Loucy (cell line): ENCODE results near the gene BMP6.

ENCODE experiments used
- H2AFZ ChIP-seq: fragments of 200-600 bp; sonication (generic); 2 replicates; pipeline ENCODE4 v1.6.0; 2016; ENCODE audit warnings: antibody characterized with exemption, mild to moderate bottlenecking, low read length, moderate library complexity
- H3F3A ChIP-seq: fragments of 200-600 bp; 2 replicates; pipeline ENCODE4 v1.6.0; 2016; ENCODE audit warnings: antibody characterized with exemption, low read depth, mild to moderate bottlenecking
- H3K27me3 ChIP-seq: fragments of 200-600 bp; sonication (generic); 2 replicates; pipeline ENCODE4 v1.6.1; 2014; ENCODE audit warnings: low read length, mild to moderate bottlenecking; ENCODE audit not compliant: insufficient read depth, poor library complexity, severe bottlenecking
- H3K36me3 ChIP-seq: fragments of 200-600 bp; sonication (generic); 2 replicates; pipeline ENCODE4 v1.6.1; 2016; ENCODE audit warnings: low read length; ENCODE audit not compliant: insufficient read depth
- H3K4me1 ChIP-seq: fragments of 200-600 bp; sonication (generic); 2 replicates; pipeline ENCODE4 v1.5.1; 2014; ENCODE audit warnings: low read length, mild to moderate bottlenecking; ENCODE audit not compliant: insufficient read depth, poor library complexity, severe bottlenecking
- H3K4me2 ChIP-seq: fragments of 200-600 bp; sonication (generic); 2 replicates; pipeline ENCODE4 v1.6.0; 2014; ENCODE audit warnings: antibody characterized with exemption, low read length, low read depth, mild to moderate bottlenecking; ENCODE audit not compliant: poor library complexity, severe bottlenecking
- H3K4me3 ChIP-seq: fragments of 200-600 bp; sonication (generic); 2 replicates; pipeline ENCODE4 v1.5.1; 2014; ENCODE audit warnings: low read length, mild to moderate bottlenecking, mixed read lengths; ENCODE audit not compliant: poor library complexity, severe bottlenecking
- H3K79me2 ChIP-seq: fragments of 200-600 bp; sonication (generic); 2 replicates; pipeline ENCODE4 v1.6.1; 2014; ENCODE audit warnings: low read length; ENCODE audit not compliant: insufficient read depth
- H3K9ac ChIP-seq: fragments of 200-600 bp; sonication (generic); 2 replicates; pipeline ENCODE4 v1.6.0; 2014; ENCODE audit warnings: mild to moderate bottlenecking, low read depth, low read length, moderate library complexity; ENCODE audit not compliant: poor library complexity, severe bottlenecking
- H3K9me2 ChIP-seq: fragments of 200-600 bp; sonication (generic); replicated peaks from 2 replicates; pipeline ENCODE4 v1.6.1; 2016; ENCODE audit warnings: low read depth, low read length, mixed read lengths
- H3K9me3 ChIP-seq: fragments of 200-600 bp; sonication (generic); 2 replicates; pipeline ENCODE4 v1.6.1; 2014; ENCODE audit warnings: mild to moderate bottlenecking, antibody characterized with exemption, low read length, low read depth; ENCODE audit not compliant: insufficient read depth
- H4K20me1 ChIP-seq: fragments of 200-600 bp; sonication (generic); 2 replicates; pipeline ENCODE4 v1.6.0; 2014; ENCODE audit warnings: antibody characterized with exemption, low read length, mild to moderate bottlenecking; ENCODE audit not compliant: insufficient read depth, poor library complexity, severe bottlenecking
- EZH2phosphoT487 ChIP-seq: fragments of 200-600 bp; IDR thresholded peaks from 2 replicates; pipeline ENCODE4 v1.6.1; 2018; ENCODE audit warnings: antibody characterized with exemption, mild to moderate bottlenecking, moderate library complexity, borderline replicate concordance
- TF ChIP-seq, protein P1 (sequence below): fragments of 200-600 bp; sonication (generic); conservative IDR thresholded peaks from 2 replicates; pipeline ENCODE4 v1.5.1; 2014; ENCODE audit warnings: mild to moderate bottlenecking, antibody characterized with exemption, low read length

BMP6 gene

DNA sequence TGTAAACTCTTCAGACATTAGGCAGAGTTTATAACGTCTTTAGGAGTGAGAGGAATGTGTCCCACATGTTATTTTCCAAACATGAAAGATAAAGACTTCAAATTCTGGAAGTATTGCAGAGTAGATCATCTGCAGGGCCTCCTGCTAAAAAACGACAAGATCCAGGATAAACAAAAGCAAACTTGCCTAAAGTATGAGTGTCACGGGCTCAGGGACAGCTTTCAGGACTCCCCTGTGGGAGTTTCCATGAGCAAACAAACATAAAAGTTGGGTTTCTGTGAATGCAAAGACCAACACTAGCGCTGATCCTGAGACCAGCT, 107.8 kb downstream of the BMP6 start:
- Histone ChIP-seq H3K4me2 (no peak overlapping the region), H3K9me3 (no peaks in the 10 kb centered on the region), H3K79me2 (no peaks in the 10 kb centered on the region), H3K9me2 (no peaks in the 10 kb centered on the region), H3K9ac (no peak overlapping the region), H4K20me1 (no peaks in the 10 kb centered on the region), H2AFZ (no peak overlapping the region), H3K4me1 (no peaks in the 10 kb centered on the region), H3K4me3 (no peak overlapping the region), H3F3A (no peaks in the 10 kb centered on the region), H3K27me3 (no peaks in the 10 kb centered on the region), H3K36me3 (no peaks in the 10 kb centered on the region)
- TF ChIP-seq EZH2phosphoT487 = no peak
- TF ChIP-seq, protein P1, sequence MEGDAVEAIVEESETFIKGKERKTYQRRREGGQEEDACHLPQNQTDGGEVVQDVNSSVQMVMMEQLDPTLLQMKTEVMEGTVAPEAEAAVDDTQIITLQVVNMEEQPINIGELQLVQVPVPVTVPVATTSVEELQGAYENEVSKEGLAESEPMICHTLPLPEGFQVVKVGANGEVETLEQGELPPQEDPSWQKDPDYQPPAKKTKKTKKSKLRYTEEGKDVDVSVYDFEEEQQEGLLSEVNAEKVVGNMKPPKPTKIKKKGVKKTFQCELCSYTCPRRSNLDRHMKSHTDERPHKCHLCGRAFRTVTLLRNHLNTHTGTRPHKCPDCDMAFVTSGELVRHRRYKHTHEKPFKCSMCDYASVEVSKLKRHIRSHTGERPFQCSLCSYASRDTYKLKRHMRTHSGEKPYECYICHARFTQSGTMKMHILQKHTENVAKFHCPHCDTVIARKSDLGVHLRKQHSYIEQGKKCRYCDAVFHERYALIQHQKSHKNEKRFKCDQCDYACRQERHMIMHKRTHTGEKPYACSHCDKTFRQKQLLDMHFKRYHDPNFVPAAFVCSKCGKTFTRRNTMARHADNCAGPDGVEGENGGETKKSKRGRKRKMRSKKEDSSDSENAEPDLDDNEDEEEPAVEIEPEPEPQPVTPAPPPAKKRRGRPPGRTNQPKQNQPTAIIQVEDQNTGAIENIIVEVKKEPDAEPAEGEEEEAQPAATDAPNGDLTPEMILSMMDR = no peak

DNA sequence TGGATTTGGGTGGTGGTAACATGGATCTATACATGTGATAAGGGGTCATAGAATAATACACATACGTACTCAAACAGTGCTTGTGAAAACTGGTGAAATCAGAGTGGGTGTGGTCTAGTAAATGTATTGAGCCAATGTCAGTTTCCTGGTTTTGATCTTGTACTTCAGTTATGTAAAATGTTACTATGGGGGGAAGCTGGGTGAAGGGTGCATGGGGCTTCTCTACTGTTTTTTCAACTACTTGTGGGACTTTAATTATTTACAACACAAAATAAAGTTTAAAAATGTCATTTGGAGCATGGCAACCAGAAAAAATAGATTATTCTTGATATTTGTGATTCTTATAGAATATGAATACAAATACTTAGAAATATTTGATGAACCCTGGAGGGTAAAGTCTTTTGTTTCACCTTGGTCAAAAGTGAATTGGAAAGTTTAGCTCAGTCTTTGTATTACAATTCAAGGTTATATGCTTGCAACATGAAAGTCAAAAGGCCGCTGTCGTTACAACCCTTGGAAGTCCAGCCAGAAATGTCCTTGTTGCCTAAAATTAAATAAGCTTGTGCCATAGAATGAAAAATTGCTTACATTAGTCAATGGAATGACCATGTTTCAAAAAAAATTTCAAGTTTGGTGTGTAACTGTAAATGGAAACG, 110.6 kb downstream of the BMP6 start:
- H4K20me1 ChIP-seq = no peaks in the 10 kb centered on the region
- TF ChIP-seq EZH2phosphoT487 = no peak
- H3K79me2 ChIP-seq = no peaks in the 10 kb centered on the region
- H3K4me1 ChIP-seq = no peaks in the 10 kb centered on the region
- no peak overlapping the region for H3K4me3 ChIP-seq
- no peak overlapping the region for H2AFZ ChIP-seq
- no peak overlapping the region for H3K9ac ChIP-seq
- no peaks in the 10 kb centered on the region for H3K9me2 ChIP-seq
- H3K36me3 ChIP-seq = no peaks in the 10 kb centered on the region
- no peaks in the 10 kb centered on the region for H3K9me3 ChIP-seq
- H3F3A ChIP-seq = no peaks in the 10 kb centered on the region
- H3K4me2 ChIP-seq = no peak overlapping the region
- no peaks in the 10 kb centered on the region for H3K27me3 ChIP-seq

DNA sequence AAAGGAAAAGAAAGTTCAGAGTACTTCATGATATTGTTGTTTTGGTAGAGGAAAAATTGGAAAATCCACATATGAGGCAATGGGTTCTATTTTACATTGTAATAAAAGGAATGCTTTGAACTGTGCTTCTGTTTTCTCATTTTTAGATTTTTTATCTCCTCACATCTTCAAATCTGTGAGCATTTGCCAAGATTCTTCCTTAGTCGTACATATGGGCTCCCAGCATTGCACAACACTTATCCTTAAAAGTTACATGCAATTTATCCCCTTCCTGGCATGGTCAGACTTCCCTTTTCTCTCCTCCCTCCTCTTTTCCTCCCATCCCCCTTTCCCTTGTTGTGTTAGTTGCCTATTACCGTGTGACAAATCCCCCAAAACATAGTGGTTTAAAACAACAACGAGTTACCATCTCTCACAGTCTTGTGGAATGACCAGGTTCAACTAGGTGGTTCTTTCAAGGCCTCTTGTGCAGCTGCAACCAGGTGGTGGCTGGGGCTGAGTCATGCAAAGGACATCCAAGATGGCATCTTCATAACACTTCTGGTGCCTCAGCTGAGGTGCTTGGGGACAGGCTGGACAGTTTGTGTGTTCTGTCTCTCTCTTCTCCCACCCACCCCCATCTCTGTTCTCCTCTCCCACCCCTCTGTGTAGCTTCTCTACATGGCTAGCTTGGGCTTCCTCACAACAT, 116.0 kb downstream of the BMP6 start:
- Histone ChIP-seq H3K9ac (no peak overlapping the region), H3K79me2 (no peaks in the 10 kb centered on the region), H3K9me2 (no peaks in the 10 kb centered on the region), H3K4me2 (no peak overlapping the region), H3F3A (no peaks in the 10 kb centered on the region), H3K9me3 (no peaks in the 10 kb centered on the region), H3K27me3 (no peaks in the 10 kb centered on the region), H3K4me1 (no peaks in the 10 kb centered on the region), H3K4me3 (no peak overlapping the region), H2AFZ (no peak overlapping the region), H3K36me3 (no peaks in the 10 kb centered on the region), H4K20me1 (no peaks in the 10 kb centered on the region)
- TF ChIP-seq, protein P1 = no peak
- no peak for TF ChIP-seq EZH2phosphoT487
